CD4-positive, alpha-beta T cell treated with Interferon alpha-2 for 1 hour (primary cell): ENCODE data around the gene MANEA.

Source experiments
- DNase-seq, 2 donors: peaks; one replicate each; pipeline ENCODE4 v3.0.0-alpha.2; 2020 to 2022

Gene MANEA

GRCh38 chr6:95589067-95589466, 11.7 kb downstream of the MANEA start:
- DNase-seq = no peak

- no peak for DNase-seq
Observed at GRCh38 chr6:95589826-95590570, 12.7 kb downstream of the MANEA start.

- DNase-seq = no peak
Observed at GRCh38 chr6:95593025-95593424, 15.7 kb downstream of the MANEA start.

- DNase-seq = no peak
Observed at GRCh38 chr6:95596021-95596420, 18.7 kb downstream of the MANEA start.

- DNase-seq = no peak
Observed at GRCh38 chr6:95599706-95600105, 22.4 kb downstream of the MANEA start.

- no peak for DNase-seq
Observed at GRCh38 chr6:95601133-95601532, 23.8 kb downstream of the MANEA start.

- no peak for DNase-seq
Observed at GRCh38 chr6:95614094-95614493, 36.8 kb downstream of the MANEA start.

GRCh38 chr6:95629551-95629950, 52.2 kb downstream of the MANEA start:
- DNase-seq = no peak

GRCh38 chr6:95636552-95637431, 59.5 kb downstream of the MANEA start:
- DNase-seq = no peak

GRCh38 chr6:95648636-95649035, 71.3 kb downstream of the MANEA start:
- no peak for DNase-seq

GRCh38 chr6:95649451-95649850, 72.1 kb downstream of the MANEA start:
- DNase-seq = no peak

GRCh38 chr6:95654176-95654575, 76.8 kb downstream of the MANEA start:
- DNase-seq = no peak

- no peak for DNase-seq
Observed at GRCh38 chr6:95658886-95659285, 81.6 kb downstream of the MANEA start.
